ENCODE data around the gene ASPSCR1. TPM values are rescaled to one million over a fixed set of nuclear protein-coding genes. Genes with fewer than 3 reads are reported as not detected.

The ASPSCR1 gene
- total RNA-seq, 1 donor from 2014 or later: 20.1 TPM

DNA sequence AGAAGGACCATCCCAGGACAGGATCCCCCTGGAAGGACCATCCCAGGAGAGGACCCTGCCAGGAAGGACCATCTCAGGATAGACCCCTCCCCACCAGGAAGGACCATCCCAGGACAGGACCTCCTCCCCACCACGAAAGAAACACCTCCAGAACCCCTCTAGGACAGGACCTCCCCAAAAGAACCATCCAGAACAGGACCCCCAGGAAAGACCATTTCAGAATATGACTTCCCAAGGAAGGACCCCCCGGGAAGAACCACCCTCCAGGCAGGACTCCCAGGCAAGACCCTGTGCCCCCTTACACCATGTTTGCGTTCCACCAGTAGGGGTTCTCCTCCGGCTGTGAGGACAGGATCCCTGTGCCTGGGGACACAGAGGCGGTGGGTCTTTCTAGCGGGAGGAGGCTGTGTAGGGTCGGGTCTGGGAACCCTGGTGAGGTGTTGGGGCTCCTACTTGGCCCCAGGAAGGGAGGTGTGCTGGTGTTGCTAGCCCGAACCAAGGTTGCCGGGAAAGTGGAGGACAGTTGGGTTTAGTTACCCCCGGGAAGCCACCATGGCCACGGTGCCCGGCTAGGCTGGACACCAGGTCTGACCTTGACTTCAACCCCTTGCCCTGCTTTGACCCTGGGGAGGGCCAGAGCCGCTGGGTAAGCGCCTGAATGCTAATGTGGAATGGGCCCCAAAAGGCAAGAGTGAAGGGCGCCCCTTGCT is 18.6 kb upstream of the ASPSCR1 start:
- no peak for DNase-seq (ENCODE audit: low read depth)
- TF ChIP-seq, protein P1, sequence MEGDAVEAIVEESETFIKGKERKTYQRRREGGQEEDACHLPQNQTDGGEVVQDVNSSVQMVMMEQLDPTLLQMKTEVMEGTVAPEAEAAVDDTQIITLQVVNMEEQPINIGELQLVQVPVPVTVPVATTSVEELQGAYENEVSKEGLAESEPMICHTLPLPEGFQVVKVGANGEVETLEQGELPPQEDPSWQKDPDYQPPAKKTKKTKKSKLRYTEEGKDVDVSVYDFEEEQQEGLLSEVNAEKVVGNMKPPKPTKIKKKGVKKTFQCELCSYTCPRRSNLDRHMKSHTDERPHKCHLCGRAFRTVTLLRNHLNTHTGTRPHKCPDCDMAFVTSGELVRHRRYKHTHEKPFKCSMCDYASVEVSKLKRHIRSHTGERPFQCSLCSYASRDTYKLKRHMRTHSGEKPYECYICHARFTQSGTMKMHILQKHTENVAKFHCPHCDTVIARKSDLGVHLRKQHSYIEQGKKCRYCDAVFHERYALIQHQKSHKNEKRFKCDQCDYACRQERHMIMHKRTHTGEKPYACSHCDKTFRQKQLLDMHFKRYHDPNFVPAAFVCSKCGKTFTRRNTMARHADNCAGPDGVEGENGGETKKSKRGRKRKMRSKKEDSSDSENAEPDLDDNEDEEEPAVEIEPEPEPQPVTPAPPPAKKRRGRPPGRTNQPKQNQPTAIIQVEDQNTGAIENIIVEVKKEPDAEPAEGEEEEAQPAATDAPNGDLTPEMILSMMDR (conservative IDR thresholded peaks at IDR 0.05; ENCODE audit: low read depth, low read length): no peak
- H3K4me3 ChIP-seq (ENCODE audit: low read depth, low read length): no peak overlapping the region

DNA sequence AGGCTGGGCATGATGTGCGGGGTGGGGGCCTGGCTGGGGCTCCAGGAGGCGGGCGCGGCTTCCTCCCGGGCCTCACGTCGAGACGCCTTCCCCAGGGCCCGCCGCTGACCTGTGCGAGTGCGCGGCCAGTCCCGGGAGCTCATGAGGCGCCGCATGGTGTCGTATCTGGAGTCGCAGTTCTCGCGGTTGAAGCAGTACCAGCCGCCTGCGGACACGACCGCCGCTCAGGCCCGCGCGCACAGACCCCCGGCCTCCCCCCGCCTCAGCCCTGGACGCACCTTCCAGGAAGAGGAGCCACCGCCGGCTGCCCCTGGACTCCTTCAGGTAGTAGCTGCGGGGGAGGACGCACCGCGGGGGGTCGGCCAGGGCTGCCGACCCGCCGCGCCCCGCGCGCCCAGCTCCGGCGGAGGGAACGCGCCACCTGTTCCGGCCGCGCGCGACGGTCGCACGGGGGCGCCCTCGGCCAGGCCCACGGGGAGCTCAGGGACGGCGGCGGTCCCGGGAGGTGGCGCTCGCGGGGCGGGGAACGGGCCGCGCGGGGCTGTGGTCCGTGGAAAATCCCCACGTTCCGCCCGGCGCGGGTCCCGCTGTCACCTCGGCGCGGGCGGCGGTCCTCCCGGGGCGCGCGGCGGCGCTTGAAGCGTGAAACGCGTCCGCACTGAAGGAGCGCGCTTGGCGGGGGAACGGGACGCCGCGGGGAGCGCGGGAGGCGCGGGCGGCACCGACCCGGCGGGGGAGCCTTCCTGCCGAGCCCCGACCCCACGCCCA is 17.9 kb upstream of the ASPSCR1 start:
- no peak for DNase-seq (ENCODE audit: low read depth)
- TF ChIP-seq, protein P1 (conservative IDR thresholded peaks at IDR 0.05; ENCODE audit: low read depth, low read length): peak; percentile 62
- H3K4me3 ChIP-seq (ENCODE audit: low read depth, low read length): no peak overlapping the region

DNA sequence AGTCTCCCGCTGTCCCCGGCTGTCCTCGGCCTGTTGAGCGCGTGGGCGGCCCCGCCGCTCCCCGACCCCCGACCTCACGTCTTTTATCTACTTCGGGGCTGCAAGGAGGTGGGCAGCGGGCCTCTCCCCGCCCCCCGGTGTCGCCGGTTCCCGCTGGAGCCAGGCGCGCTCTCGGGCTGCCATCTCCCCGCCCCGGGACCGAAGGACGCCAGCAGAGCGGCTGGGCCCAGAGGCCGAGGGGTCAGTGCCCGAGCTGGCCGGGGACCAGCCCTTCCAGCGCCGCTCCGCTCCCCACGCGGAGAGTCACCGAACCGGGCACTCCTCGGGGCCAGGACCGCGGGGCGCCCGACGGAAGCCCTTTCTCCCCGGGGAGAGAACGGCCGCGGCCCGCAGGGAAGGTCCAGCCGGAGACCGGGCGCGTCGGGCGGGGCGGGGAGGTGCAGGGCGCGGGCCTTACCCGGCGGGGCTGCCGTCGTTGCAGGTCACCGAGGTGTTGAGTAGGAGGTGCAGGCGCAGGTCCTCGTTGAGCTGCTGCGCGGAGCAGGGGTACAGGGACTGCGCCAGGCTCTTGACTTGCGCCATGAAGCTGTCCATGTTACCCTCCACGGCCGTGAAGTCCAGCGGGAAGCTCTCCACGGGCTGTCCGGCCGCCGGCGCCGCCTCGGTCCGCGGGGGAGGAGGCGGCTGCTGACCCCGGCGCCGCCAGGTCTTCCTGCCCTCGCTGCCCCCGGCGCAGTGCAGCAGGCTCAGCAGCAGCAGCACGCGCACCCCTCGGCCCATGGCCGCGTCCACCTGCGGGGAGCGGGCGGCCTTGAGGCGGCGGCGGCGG is 17.1 kb upstream of the ASPSCR1 start:
- no peak for DNase-seq (ENCODE audit: low read depth)
- no peak overlapping the region for H3K4me3 ChIP-seq (ENCODE audit: low read depth, low read length)
- TF ChIP-seq, protein P1 (conservative IDR thresholded peaks at IDR 0.05; ENCODE audit: low read depth, low read length): no peak

DNA sequence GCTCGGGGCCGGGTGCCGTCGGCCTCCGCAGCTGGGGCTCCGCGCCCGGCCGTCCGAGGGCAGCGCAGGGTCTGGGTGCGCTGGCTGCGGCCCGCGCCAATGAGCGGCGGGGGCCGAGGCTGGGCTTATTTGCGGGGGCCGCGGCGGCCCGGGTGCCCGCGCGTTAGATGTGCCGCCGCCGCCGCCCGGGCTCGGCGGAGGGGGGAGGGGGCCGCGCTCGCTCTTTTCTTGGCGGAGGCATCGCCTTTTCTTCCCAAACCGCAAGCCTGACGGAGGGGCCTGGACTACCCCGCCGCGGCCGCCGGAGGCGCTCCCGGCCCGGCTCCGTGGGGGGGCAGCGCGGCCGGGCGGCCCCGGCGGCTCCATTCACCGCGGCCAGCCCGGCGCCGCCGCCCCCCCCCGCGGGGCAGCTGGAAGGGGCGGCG is 16.3 kb upstream of the ASPSCR1 start, which contains the start of gene NOTUM:
Gene NOTUM (minus strand): TSS at position 101 of the 425 bp plus-strand sequence. CDS start 278 bp downstream, outside the sequence.
- no peak for DNase-seq (ENCODE audit: low read depth)
- no peak within 1 kb of the TSS for H3K4me3 ChIP-seq (ENCODE audit: low read depth, low read length)
- TF ChIP-seq, protein P1 (conservative IDR thresholded peaks at IDR 0.05; ENCODE audit: low read depth, low read length): no peak

DNA sequence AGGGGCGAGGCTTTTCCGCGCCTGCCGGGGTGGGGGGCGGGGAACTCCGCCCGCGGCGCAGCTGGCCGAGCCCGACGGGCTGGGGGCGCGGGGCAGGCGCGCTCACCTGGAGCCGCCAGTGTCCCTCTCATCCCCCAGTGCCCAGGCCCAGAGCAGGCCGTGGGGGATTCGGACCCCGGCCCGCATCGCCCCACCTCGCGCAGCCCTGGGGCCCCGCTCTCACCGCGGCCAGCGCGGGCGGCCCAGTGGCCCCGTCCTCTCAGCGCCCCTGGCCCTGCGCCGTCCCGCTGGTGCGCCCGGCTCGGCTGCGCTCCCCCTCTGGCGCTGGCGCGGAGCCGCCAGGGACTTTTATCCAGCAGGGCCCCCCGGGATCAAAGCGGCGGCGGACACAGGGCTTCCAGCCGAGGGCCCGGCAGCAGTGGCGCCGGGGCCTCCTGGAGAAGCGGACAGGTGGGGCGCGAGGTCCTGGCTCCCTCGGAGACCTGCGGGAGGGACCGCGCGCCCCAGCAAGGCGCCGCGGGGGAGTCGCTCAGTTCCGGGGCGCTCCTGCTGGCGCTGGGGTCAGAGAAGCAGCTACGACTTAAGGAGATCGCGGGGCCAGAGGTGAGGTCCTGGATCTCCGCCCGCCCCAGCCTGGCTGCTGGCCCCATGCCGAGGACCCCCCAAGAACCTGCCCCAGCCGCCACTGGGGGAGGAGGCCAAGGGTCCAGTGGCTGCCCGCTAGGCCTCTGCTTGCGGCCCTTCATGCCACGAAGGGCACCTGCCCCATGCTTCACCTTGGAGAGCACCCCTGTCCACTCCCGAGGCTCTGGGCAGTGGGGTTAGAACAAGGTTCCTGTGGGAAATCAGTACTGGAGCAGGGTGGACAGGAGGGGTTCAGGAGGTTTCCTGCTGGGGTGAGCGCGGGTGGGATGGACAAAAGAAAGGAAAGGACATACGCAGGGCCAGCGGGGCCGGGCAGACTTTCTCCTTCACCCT is 15.6 kb upstream of the ASPSCR1 start:
- no peak overlapping the region for H3K4me3 ChIP-seq (ENCODE audit: low read depth, low read length)
- TF ChIP-seq, protein P1 (conservative IDR thresholded peaks at IDR 0.05; ENCODE audit: low read depth, low read length): no peak
- no peak for DNase-seq (ENCODE audit: low read depth)
